HG03097 (cell line): ENCODE data around the gene KIF13A.
"Not testable (repeated sequence)": the region's sequence is repeated elsewhere in the genome, so short reads cannot be mapped to it uniquely, and the experiment has no call there.

ENCODE experiments used
- ATAC-seq: cut with Tn5 transposase; IDR thresholded peaks from one replicate; pipeline ENCODE4 v1.9.1; 2021; ENCODE audit not compliant: unreplicated experiment, low FRiP score

KIF13A gene

DNA sequence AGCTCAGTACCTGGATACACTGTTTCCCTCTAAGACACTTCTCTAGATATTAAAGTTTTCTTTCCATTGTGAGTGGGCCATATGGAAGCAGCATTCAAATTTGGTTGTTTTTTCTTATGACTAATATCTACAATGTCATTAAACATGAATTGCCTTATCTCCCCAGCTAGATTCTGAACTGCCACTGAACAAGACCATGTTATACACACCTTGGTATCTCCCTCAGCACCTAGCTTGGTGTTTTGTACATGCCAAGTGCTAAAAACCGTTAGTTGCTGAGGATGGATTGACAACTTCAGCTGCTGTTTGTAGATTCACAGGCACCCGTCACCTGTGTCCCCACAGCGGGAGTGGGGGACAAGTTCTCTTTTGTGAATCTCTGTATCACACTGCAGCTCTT, 131.1 kb downstream of the KIF13A start:
- no peak for ATAC-seq

DNA sequence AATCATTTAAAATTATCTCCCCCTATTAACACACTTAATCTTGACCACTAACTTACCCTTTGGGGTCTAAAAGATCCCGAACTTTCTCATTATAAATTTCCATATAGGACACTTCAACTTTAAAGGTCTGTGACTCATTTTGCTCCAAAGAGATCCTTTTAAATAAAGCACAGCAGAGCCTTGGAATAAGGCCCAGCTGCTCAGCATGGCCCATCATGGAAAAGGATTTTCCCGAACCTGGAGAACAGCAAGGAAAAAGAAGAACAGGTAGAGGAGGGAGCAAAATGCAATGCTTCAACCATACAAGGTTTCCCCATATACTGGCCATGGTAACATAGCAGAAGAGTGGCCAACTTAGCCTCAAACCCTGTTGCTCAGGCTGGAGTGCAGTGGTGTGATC, 132.1 kb downstream of the KIF13A start:
- ATAC-seq = no peak

DNA sequence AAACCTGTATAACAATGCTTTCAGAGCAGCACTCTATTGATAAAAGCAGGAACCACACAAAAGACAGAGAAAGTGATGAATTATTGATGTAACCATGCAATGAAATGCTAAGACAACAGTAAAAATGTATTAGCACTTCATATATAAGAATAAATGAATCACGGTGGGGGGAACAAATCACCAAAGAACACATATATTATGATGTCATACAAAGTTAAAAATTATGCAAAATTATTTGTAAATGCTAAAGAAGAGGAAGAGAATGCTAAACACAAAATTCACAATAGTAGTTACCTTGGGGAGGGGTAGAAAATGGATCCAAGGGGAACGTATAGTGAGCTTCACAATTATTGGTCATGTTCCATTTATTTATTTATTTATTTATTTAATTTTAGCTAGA, 133.9 kb downstream of the KIF13A start:
- no peak for ATAC-seq

DNA sequence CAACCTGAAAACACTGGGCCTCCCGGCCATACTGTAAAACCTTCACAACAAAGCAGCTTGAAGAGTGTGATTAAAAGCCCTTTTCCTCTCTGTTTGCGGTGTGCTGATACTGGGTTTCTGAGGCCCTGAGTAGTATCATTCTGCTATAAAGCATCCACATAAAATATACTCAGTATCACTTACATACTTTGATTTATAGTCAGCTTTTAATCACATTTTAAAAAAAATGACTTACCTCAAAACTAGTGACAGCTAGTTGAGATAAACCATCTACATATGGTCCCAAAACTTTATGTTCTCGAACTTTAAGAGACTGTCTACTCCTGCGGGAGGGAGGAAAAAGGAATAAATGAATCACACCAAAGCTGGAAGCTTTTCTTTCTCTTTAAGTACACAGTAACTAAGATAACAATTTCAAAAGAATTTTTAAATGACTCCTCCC, 135.7 kb downstream of the KIF13A start:
- no peak for ATAC-seq

DNA sequence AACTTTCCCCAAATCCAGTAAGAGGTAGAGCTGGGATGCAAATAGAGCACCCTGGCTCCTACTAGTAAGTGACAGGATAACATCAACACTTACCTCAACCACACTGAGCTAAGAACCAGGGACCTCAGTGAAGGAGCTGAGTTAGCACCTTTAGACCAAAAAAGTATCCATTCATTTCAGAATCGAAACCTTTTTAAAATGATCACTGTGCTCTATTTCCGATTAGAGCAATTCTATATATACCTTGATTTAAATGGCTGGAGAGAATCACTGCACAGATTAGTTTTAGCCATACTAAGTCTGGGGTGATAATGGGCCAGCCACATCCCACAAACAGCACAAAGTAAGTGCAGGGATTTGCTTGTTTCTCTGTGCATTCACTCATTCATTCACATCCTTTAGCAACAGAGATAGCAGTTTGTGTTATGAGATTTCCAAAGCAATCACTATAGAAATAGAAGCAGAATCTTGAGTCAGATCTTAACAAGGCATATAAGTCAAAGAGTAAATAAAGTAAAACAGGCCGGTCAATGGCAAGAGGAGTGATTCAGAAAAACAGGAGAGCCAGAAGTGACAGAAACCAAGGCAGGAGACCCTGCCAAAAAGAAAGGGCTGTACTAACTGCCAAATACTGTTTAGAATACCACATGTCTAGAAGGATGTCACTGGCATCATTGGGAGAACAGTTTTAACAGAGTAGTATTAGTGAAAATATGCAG, 136.3 kb downstream of the KIF13A start:
- ATAC-seq = no peak

DNA sequence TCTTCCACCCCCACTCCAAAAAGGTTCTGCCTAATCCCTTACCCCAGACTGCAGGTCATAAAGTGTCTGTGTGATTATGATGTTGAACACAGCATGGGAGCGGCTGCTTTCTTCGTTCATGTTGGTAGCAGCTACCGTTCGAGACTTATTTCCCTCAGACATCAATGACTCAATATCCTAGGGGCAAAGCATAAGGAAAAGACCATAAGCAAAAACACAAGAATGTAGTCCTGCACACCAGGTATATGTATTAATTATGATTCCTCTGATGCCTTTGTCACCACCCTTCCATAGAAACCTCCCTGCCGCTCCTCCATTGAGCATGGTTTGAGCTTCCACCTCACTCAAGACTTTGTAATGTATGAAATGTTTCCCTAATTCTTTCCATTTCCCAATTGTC, 137.2 kb downstream of the KIF13A start:
- ATAC-seq = no peak

DNA sequence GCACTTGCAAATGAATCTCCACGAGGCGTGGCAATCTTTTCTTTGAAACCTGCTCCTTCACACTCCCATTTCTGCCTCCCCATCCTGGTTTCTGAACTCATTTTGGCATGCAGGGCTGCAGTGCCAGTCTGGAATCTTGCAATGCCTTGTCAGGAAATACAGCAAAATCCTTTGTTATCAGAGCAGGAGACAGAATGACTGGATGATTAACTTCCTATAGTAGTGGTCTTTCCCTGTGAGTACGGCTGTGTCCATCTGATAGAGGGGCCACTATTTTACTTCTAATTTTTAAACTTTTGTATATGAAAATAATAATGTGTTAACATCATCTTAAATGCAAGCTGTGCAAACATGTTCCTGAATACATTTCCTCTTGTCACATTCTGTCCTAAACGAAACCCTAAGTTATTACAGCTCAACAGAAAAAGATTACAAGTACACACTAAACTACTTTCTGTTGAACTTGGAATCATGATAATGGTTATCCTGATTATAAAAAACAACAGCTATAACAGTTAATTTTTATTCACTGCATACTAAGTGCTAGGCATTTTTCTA, 140.2 kb downstream of the KIF13A start:
- no peak for ATAC-seq

DNA sequence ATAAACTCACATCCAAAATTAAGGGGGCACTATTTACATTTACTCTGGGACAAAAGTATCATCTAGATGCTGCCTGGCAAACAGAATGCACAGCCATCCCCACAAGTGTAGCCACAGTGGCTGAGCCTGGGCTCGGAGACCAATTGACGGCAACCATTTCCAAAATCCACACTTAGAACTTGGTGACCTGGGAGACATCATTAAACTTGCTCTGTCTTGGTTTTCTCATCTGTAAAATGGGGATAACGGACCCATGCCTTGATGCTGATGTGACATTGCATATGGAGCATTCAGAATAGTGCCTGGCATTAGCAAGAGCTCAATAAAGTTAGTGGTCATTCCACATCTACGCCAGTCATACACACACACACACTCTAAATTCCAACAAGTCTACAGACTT, 140.7 kb downstream of the KIF13A start:
- no peak for ATAC-seq

DNA sequence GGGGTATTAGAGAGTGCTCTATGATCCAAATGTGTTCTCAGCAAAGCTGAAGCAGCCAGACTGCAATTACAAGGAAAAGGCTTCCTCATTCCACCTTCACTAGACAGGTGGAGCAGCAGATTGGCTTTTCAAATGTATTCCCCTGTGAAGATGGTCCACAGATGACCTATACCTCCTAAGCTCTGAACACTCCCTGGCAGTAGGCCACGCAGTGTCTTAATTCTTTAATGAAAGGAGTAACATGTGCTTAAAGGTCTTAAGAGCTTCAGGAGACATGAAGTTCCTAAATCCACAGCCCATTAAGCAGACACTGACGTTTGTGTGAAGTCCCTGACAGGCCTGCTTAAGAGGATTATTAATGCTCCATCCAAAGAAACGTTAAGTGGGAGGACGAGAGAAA, 141.8 kb downstream of the KIF13A start:
- ATAC-seq = no peak

DNA sequence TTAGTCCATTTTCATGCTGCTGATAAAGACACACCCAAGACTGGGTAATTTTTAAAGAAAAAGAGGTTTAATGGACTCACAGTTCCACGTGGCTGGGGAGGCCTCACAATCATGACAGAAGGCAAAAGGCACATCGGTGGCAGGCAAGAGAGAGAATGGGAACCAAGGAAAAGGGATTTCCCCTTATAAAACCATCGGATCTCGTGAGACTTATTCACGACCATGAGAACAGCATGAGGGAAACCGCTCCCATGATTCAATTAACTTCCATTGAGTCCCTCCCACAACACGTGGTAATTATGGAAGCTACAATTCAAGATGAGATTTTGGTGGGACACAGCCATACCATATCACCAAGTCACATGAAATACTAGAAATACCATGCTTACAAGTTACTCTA, 142.5 kb downstream of the KIF13A start:
- ATAC-seq = not testable (repeated sequence)

DNA sequence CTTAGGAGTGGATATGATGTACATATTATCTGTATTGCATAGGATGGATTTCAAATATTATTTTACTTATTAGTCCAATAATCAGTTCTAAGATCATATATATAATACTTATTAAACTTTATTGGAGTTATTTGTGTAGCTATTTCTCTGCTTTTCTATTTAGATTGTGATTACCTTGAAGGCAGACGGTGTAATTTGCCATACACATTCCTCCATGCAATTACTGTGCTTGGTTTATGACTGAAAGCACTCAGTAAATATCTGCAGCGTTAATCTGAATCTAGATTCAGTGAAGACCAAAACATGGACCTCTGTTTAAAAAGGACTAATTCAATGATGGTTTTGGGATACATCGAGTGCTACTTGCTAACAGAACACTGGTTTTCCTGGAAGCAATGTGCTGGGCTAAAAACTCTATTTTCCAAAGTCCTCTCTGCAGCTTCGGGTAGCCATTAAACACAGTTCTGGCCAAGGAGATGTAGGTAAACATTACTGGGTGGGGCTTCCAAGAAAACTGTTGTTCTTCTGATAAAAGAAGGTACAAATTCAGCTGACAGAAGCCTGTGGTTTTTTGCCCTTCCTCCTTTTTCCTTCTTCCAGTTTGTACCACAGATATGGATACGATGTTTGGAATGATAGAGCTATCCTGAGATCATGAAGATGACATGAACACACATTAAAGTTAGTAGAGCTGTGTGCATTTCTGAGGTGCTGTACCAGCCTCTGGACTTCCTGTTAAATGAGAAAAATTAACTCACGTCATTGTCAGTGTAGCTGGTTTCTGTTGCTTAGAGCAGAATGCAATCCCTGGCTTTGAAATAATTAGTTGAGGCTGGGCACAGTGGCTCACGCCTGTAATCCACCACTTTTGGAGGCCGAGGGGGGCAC, 144.3 kb downstream of the KIF13A start:
- no peak for ATAC-seq

DNA sequence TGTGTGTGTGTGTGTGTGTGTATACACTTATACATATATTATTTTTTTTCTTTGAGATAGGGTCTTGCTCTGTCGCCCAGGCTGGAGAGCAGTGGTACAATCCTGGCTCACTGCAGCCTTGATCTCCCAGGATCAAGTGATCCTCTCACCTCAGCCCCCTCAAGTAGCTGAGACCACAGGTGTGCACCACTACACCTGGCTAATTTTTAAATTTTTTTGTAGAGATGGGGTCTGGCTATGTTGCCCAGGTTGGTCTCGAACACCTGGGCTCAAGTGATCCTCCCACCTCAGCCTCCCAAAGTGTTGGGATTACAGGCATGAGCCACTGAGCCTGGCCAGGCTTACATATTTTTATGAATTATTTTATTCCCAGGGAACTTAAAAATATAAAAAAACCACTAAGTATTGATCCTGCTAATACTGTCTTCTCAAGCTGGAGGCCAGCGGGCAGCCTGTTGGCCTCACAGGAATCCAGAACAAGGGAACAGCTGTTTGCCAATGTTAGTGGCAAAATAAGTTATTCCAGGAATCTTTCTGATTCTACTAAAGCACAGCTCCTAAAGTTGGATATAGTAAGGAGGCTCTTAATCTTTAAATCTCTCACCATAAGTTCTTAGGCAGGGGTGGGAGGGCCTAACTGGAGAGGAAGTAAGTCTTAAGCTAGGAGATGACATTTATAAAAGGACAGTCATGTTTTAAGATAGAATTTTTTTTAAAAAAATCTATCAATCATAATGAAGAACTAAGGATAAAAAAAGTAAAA, 145.2 kb downstream of the KIF13A start:
- ATAC-seq = no peak

DNA sequence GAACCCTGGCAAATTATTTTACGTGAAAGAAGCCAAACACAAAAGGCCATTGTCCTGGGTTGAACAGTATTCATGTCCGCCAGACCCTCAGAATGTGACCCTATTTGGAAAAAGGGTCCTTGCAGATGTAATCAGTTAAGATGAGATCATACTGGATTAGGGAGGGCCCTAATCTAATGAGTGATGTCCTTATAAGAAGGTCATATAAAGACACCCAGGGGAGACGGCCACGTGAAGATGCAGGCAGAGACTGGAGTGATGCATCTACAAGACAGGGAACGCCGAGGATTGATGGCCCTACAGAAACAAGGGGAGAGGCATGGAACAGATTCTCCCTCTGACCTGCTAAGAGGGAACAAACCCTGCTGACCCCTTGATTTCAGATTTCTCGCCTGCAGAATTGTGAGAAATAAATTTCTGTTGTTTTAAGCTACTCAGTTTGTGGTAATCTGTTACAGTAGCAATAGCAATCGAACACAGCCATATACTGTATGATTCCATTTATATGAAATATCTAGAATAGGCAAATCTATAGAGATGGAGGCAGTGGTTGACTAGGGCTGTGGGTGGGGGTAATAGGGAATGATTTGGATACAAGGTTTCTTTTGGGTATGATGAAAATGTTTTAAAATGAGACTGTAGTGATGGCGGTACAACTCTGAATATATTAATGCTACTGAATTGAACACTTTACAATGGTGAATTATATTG, 147.8 kb downstream of the KIF13A start:
- no peak for ATAC-seq

DNA sequence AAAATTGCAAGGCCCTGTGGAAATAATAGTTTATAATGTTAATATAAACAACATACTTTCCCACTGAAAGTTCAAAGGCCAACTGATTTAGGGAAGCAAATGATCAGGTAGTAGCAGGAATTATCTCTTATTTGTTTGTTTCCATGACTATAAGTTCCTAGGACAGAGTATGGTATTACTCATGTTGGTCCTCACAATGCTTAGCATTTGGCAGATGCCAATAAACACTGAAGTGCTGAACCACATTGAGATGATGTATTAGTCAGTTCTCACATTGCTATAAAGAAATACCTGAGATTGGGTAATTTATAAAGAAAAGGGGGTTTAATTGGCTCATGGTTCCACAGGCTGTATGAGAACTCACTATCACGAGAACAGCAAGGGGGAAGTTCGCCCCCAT, 151.1 kb downstream of the KIF13A start:
- no peak for ATAC-seq

DNA sequence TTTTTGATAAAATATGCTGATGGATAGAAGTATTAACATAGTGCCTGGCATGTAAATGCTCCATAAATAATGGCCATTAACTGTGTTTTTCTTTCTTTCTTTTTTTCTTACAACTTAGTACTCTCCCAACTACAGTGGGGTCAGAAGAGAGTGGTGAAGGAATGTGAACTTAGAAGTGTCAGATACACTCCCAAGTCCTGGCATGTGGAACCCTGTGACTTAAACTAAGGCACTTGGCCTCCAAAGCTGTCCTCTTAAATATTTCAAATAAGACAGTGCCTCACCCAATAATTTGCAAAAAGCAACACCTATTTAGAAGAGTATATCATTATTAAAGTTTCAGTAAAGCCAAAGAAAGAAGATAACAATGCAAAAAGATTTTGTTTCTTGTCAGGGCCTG, 151.7 kb downstream of the KIF13A start:
- ATAC-seq = no peak

DNA sequence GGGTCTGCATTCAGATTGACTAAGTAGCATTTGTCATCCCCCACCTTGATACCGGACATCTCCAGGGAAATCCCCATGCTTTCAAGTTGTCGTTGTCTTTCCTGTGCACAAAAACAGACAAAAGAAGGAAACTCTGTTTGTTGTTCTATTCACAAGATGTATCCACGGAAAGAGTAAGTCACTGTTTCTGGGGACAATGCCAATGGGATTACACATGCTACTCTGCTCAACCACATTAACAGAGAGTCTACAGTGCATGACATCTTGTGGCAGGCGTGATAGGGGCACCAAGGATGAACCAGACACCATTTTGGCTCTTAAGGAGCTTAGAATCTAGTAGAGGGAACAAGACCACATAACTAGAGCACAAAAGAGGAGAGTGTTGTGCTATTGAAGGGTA, 156.3 kb downstream of the KIF13A start:
- ATAC-seq = no peak

DNA sequence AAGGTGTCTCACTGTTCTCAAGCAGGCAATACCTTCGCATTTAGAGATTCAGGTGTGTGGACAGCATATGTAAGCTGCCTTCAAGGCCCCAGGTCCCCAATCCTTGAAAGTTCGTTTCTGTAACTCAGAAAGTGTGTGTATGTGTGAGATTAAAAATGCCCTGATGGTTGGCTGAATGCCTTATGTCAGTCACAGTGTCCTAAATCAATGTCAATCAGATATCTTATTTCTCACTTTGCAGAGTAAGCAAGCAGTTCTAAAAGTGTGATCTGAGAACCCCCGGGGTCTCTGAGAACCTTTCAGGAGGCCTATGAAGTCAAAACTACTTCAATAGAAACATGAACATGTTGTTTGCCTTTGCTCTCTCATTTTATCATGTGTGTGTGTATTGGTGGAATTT, 157.5 kb downstream of the KIF13A start:
- no peak for ATAC-seq

DNA sequence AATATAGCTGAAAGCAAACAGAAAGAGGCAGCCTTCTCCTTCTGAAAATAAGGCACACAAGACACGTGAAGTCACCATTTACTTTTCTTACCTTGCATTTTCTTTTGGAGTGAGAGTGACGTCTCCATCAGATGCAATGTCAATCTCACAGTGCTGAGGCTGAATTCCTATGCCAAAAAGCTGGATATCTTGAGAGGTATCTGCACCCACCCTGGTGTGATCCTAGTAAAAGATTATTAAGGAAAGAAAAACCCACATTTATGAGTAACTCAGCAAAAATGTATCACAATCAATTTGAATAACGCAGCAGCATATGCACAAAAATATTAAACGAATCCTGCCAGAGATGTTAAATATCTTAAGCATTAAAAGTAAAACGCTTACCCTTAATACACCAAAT, 159.3 kb downstream of the KIF13A start:
- ATAC-seq = no peak

DNA sequence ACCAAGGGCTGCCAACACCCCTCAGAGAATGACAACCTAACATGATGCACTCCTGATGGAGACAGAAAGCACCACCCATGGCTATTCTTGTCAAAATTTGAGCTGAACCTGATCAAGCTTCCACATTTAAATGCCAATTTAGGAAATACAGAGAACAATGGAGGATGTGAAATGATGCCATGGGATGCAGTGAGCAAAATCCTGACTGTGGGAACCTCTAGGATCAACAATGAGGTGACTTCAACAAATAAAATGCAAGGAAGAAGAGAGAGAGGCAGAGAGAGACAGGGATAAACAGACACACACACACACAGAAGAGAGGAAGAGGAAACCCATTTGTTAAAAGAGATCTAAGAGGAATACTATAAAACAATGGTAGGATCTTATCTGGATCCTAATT, 161.1 kb downstream of the KIF13A start:
- ATAC-seq = no peak

DNA sequence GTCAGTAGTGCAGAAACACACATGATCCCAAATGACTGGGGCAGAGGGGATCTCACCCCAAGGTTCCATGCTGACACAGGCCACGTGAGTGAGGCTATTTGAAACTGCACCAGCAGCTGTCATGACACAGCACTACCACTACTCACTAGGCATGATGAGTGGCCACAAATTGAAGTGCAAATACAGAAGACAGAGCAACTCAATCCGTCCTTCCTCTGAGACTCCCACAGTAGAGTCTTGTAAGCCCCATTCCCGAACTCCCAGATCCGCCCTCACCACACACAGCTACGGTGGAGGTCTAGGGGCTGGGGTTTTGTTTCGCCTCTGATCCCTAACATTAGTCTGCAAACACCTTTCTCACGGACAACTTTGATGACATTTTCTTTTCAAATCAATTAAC, 167.4 kb downstream of the KIF13A start:
- ATAC-seq = no peak
